Erythroblast (primary cell): ENCODE data around the gene CEP57.
"Not testable (repeated sequence)": the region's sequence is repeated elsewhere in the genome, so short reads cannot be mapped to it uniquely, and the experiment has no call there.

Experiments used
- DNase-seq, 2 experiments: peaks; one replicate each; lab custom pipeline; 2025; lab: John Stamatoyannopoulos, UW
- GATA1 ChIP-seq: IDR thresholded peaks from 2 replicates; pipeline ENCODE4 v1.6.1; 2011; ENCODE audit warnings: low read depth, mild to moderate bottlenecking, control low read depth, low read length, moderate library complexity
- POLR2A ChIP-seq: IDR thresholded peaks from 2 replicates; pipeline ENCODE4 v1.6.1; 2011; ENCODE audit warnings: mild to moderate bottlenecking, low read length

Gene CEP57

GRCh38 chr11:95863486-95864140, 73.3 kb downstream of the CEP57 start:
- TF ChIP-seq GATA1 (no peak), POLR2A (no peak)
- no peak for DNase-seq

GRCh38 chr11:95867105-95867504, 76.8 kb downstream of the CEP57 start:
- no peak for DNase-seq
- no peak for TF ChIP-seq POLR2A
- TF ChIP-seq GATA1, result no peak

- not testable (repeated sequence) for DNase-seq
Measured at GRCh38 chr11:95870877-95871276, 80.6 kb downstream of the CEP57 start.

- no peak for TF ChIP-seq GATA1
- TF ChIP-seq POLR2A, result no peak
- no peak for DNase-seq
Measured at GRCh38 chr11:95877291-95877690, 87.0 kb downstream of the CEP57 start.
